Measurements from ENCODE around the gene GNA14.
A peak's percentile ranks its signal among the peaks of the same experiment; 100 is the strongest.
"Not testable (repeated sequence)": the region's sequence is repeated elsewhere in the genome, so short reads cannot be mapped to it uniquely, and the experiment has no call there.

GNA14 gene

GRCh38 chr9:77442436-77442835 is 205.7 kb downstream of the GNA14 start:
- Histone ChIP-seq H3K27me3 (ENCODE audit: control insufficient read depth in 5 of 5, insufficient read depth in 4 of 5, low read length in 5 of 5) (no peaks in the 10 kb centered on the region), H3K36me3 (ENCODE audit: control insufficient read depth in 5 of 5, insufficient read depth in 5 of 5, low read length in 5 of 5) (no peaks in the 10 kb centered on the region), H3K4me1 (ENCODE audit: control insufficient read depth in 5 of 5, insufficient read depth in 5 of 5, low read length in 5 of 5) (peaks cover 0 to 9% (median 7%) of the 10 kb centered on the region in 5 donors), H3K27ac (ENCODE audit: low read depth, low read length) (no peak overlapping the region), H3K4me3 (ENCODE audit: low read depth in 1 of 5, low read length in 5 of 5) (no peak overlapping the region), H3K9me3 (ENCODE audit: control insufficient read depth in 5 of 5, low read length in 5 of 5) (peaks cover 0 to 1% (median 0%) of the 10 kb centered on the region in 5 donors), H3K9ac (ENCODE audit: low read length in 5 of 5) (no peak overlapping the region)

DNA sequence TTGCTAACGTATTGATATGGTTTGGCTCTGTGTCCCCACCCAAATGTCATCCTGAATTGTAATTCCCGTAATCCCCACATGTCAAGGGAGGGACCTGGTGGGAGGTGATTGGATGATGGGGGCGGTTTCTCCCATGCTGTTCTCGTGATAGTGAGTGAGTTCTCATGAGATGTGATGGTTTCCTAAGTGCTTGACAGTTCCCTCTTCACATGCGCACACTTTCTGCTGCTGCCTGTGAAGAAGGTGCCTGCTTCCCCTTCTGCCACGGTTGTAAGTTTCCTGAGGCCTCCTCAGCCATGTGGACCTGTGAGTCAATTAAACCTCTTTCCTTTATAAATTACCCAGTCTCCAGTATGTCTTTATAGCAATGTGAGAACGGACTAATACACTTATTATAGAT is 207.0 kb downstream of the GNA14 start:
- not testable (repeated sequence) for H3K4me3 ChIP-seq (ENCODE audit: low read depth in 1 of 5, low read length in 5 of 5); H3K9me3 ChIP-seq (ENCODE audit: control insufficient read depth in 5 of 5, low read length in 5 of 5); H3K4me1 ChIP-seq (ENCODE audit: control insufficient read depth in 5 of 5, insufficient read depth in 5 of 5, low read length in 5 of 5); H3K27me3 ChIP-seq (ENCODE audit: control insufficient read depth in 5 of 5, insufficient read depth in 4 of 5, low read length in 5 of 5); H3K36me3 ChIP-seq (ENCODE audit: control insufficient read depth in 5 of 5, insufficient read depth in 5 of 5, low read length in 5 of 5); H3K9ac ChIP-seq (ENCODE audit: low read length in 5 of 5); H3K27ac ChIP-seq (ENCODE audit: low read depth, low read length)

GRCh38 chr9:77440057-77440456 is 208.1 kb downstream of the GNA14 start:
- H3K27me3 ChIP-seq (ENCODE audit: control insufficient read depth in 5 of 5, insufficient read depth in 4 of 5, low read length in 5 of 5) = no peaks in the 10 kb centered on the region
- peaks cover 0 to 9% (median 7%) of the 10 kb centered on the region in 5 donors for H3K4me1 ChIP-seq (ENCODE audit: control insufficient read depth in 5 of 5, insufficient read depth in 5 of 5, low read length in 5 of 5)
- H3K9me3 ChIP-seq (ENCODE audit: control insufficient read depth in 5 of 5, low read length in 5 of 5) = no peaks in the 10 kb centered on the region
- no peaks in the 10 kb centered on the region for H3K36me3 ChIP-seq (ENCODE audit: control insufficient read depth in 5 of 5, insufficient read depth in 5 of 5, low read length in 5 of 5)
- no peak overlapping the region for H3K4me3 ChIP-seq (ENCODE audit: low read depth in 1 of 5, low read length in 5 of 5)
- H3K9ac ChIP-seq (ENCODE audit: low read length in 5 of 5) = peak overlapping the region in 2 of 5 donors; percentile 20 to 45
- H3K27ac ChIP-seq (ENCODE audit: low read depth, low read length) = no peak overlapping the region

DNA sequence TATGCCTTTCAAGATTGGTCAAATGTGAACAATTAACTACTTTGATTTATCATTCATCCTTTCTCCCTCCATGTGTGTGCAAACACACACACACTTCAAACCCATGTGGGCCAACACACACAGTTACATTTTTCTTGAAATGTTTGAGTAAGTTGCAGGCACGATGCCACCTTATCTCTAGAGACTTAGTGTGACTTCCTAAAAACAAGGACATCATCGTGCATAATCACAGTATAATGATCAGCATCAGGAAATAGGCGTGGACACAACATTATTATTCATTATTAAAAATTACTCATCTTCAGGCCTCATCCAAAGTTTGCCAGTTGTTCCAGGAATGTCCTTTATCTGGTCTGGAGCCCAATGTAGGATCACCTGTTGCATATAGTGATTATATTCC is 209.5 kb downstream of the GNA14 start:
- Histone ChIP-seq H3K27ac (ENCODE audit: low read depth, low read length) (no peak overlapping the region), H3K36me3 (ENCODE audit: control insufficient read depth in 5 of 5, insufficient read depth in 5 of 5, low read length in 5 of 5) (no peaks in the 10 kb centered on the region), H3K4me1 (ENCODE audit: control insufficient read depth in 5 of 5, insufficient read depth in 5 of 5, low read length in 5 of 5) (peaks cover 0 to 9% (median 7%) of the 10 kb centered on the region in 5 donors), H3K9me3 (ENCODE audit: control insufficient read depth in 5 of 5, low read length in 5 of 5) (no peaks in the 10 kb centered on the region), H3K4me3 (ENCODE audit: low read depth in 1 of 5, low read length in 5 of 5) (no peak overlapping the region), H3K27me3 (ENCODE audit: control insufficient read depth in 5 of 5, insufficient read depth in 4 of 5, low read length in 5 of 5) (no peaks in the 10 kb centered on the region), H3K9ac (ENCODE audit: low read length in 5 of 5) (no peak overlapping the region)

DNA sequence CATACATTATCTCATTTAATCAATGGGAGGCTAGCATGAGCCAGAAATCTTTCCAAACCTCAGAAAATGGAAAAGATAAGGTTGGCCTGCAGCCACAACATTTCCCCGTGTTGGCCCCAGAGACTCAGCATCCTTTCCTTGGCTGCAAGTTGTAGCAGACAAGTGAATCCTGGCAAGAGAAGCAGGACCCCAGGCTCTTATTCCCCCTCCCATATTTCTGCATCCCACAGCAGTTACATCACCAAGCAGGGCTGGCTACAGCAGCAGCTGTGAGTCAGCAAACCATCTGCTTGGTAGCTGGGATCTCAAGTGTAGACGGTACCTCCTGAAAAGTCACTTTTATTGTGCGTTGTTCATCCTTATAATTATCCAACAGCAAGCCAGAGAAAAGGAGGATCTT is 212.4 kb downstream of the GNA14 start:
- no peaks in the 10 kb centered on the region for H3K9me3 ChIP-seq (ENCODE audit: control insufficient read depth in 5 of 5, low read length in 5 of 5)
- H3K36me3 ChIP-seq (ENCODE audit: control insufficient read depth in 5 of 5, insufficient read depth in 5 of 5, low read length in 5 of 5) = peaks cover 0 to 5% (median 0%) of the 10 kb centered on the region in 5 donors
- no peaks in the 10 kb centered on the region for H3K27me3 ChIP-seq (ENCODE audit: control insufficient read depth in 5 of 5, insufficient read depth in 4 of 5, low read length in 5 of 5)

DNA sequence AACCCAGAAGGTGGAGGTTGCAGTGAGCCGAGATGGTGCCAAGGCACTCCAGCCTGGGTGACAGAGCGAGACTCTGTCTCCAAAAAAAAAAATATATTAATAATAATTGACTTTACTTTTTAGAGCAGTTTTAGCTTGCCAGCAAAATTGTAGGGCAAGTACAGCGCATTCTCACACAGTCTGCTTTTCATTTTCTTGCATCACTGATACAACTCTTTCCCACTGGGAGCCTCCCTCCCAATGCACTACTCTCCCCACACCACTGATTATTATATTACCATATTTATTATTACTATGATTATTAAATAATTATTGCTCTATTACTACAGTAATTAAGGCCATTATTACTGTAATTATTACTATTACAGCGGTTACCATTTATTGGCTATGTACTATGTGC is 212.8 kb downstream of the GNA14 start:
- no peak overlapping the region for H3K9ac ChIP-seq (ENCODE audit: low read length in 5 of 5)
- no peaks in the 10 kb centered on the region for H3K9me3 ChIP-seq (ENCODE audit: control insufficient read depth in 5 of 5, low read length in 5 of 5)
- H3K27me3 ChIP-seq (ENCODE audit: control insufficient read depth in 5 of 5, insufficient read depth in 4 of 5, low read length in 5 of 5) = no peaks in the 10 kb centered on the region
- H3K4me3 ChIP-seq (ENCODE audit: low read depth in 1 of 5, low read length in 5 of 5) = no peak overlapping the region
- H3K4me1 ChIP-seq (ENCODE audit: control insufficient read depth in 5 of 5, insufficient read depth in 5 of 5, low read length in 5 of 5) = peaks cover 0 to 9% (median 7%) of the 10 kb centered on the region in 5 donors
- H3K36me3 ChIP-seq (ENCODE audit: control insufficient read depth in 5 of 5, insufficient read depth in 5 of 5, low read length in 5 of 5) = peaks cover 0 to 5% (median 0%) of the 10 kb centered on the region in 5 donors
- no peak overlapping the region for H3K27ac ChIP-seq (ENCODE audit: low read depth, low read length)

More for the DNA sequence above, 212.4 kb downstream of the GNA14 start:
- no peak overlapping the region for H3K4me3 ChIP-seq (ENCODE audit: low read depth in 1 of 5, low read length in 5 of 5)
- no peak overlapping the region for H3K27ac ChIP-seq (ENCODE audit: low read depth, low read length)
- H3K4me1 ChIP-seq (ENCODE audit: control insufficient read depth in 5 of 5, insufficient read depth in 5 of 5, low read length in 5 of 5) = peaks cover 0 to 9% (median 7%) of the 10 kb centered on the region in 5 donors
- H3K9ac ChIP-seq (ENCODE audit: low read length in 5 of 5) = no peak overlapping the region

GRCh38 chr9:77433675-77434445 is 214.3 kb downstream of the GNA14 start:
- Histone ChIP-seq H3K36me3 (ENCODE audit: control insufficient read depth in 5 of 5, insufficient read depth in 5 of 5, low read length in 5 of 5) (peaks cover 0 to 5% (median 0%) of the 10 kb centered on the region in 5 donors), H3K4me3 (ENCODE audit: low read depth in 1 of 5, low read length in 5 of 5) (no peak overlapping the region), H3K9ac (ENCODE audit: low read length in 5 of 5) (no peak overlapping the region), H3K27me3 (ENCODE audit: control insufficient read depth in 5 of 5, insufficient read depth in 4 of 5, low read length in 5 of 5) (no peaks in the 10 kb centered on the region), H3K27ac (ENCODE audit: low read depth, low read length) (no peak overlapping the region), H3K4me1 (ENCODE audit: control insufficient read depth in 5 of 5, insufficient read depth in 5 of 5, low read length in 5 of 5) (peaks cover 0 to 4% (median 0%) of the 10 kb centered on the region in 5 donors), H3K9me3 (ENCODE audit: control insufficient read depth in 5 of 5, low read length in 5 of 5) (no peaks in the 10 kb centered on the region)

- no peaks in the 10 kb centered on the region for H3K9me3 ChIP-seq (ENCODE audit: control insufficient read depth in 5 of 5, low read length in 5 of 5)
- H3K4me3 ChIP-seq (ENCODE audit: low read depth in 1 of 5, low read length in 5 of 5) = no peak overlapping the region
- no peaks in the 10 kb centered on the region for H3K27me3 ChIP-seq (ENCODE audit: control insufficient read depth in 5 of 5, insufficient read depth in 4 of 5, low read length in 5 of 5)
- no peak overlapping the region for H3K9ac ChIP-seq (ENCODE audit: low read length in 5 of 5)
- peaks cover 0 to 5% (median 0%) of the 10 kb centered on the region in 5 donors for H3K36me3 ChIP-seq (ENCODE audit: control insufficient read depth in 5 of 5, insufficient read depth in 5 of 5, low read length in 5 of 5)
- peaks cover 3 to 8% (median 7%) of the 10 kb centered on the region in 5 donors for H3K4me1 ChIP-seq (ENCODE audit: control insufficient read depth in 5 of 5, insufficient read depth in 5 of 5, low read length in 5 of 5)
- no peak overlapping the region for H3K27ac ChIP-seq (ENCODE audit: low read depth, low read length)
Observed at GRCh38 chr9:77432053-77432452, 216.1 kb downstream of the GNA14 start.

DNA sequence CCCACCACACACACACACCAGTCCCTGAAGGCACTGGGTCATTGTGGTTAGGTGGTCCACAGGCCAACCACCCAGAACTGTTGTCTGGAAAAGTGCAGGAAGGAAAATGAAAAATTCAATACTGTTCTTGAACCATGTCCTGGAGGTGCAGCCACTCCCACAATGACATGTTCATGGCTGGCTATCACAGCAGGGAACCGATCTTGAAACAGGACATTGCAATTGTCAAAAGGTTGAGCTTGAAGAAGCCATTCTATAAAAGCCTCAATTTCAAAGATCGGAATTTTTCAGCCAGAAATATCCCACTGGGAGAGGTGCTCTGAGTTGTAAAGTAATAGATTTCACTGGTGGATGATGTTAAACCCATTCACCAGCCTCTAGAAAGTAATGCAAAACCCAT is 218.2 kb downstream of the GNA14 start:
- no peak overlapping the region for H3K27ac ChIP-seq (ENCODE audit: low read depth, low read length)
- no peaks in the 10 kb centered on the region for H3K9me3 ChIP-seq (ENCODE audit: control insufficient read depth in 5 of 5, low read length in 5 of 5)
- peaks cover 0 to 5% (median 0%) of the 10 kb centered on the region in 5 donors for H3K36me3 ChIP-seq (ENCODE audit: control insufficient read depth in 5 of 5, insufficient read depth in 5 of 5, low read length in 5 of 5)
- H3K4me1 ChIP-seq (ENCODE audit: control insufficient read depth in 5 of 5, insufficient read depth in 5 of 5, low read length in 5 of 5) = peaks cover 3 to 13% (median 11%) of the 10 kb centered on the region in 5 donors
- H3K4me3 ChIP-seq (ENCODE audit: low read depth in 1 of 5, low read length in 5 of 5) = no peak overlapping the region
- H3K27me3 ChIP-seq (ENCODE audit: control insufficient read depth in 5 of 5, insufficient read depth in 4 of 5, low read length in 5 of 5) = no peaks in the 10 kb centered on the region
- H3K9ac ChIP-seq (ENCODE audit: low read length in 5 of 5) = no peak overlapping the region

DNA sequence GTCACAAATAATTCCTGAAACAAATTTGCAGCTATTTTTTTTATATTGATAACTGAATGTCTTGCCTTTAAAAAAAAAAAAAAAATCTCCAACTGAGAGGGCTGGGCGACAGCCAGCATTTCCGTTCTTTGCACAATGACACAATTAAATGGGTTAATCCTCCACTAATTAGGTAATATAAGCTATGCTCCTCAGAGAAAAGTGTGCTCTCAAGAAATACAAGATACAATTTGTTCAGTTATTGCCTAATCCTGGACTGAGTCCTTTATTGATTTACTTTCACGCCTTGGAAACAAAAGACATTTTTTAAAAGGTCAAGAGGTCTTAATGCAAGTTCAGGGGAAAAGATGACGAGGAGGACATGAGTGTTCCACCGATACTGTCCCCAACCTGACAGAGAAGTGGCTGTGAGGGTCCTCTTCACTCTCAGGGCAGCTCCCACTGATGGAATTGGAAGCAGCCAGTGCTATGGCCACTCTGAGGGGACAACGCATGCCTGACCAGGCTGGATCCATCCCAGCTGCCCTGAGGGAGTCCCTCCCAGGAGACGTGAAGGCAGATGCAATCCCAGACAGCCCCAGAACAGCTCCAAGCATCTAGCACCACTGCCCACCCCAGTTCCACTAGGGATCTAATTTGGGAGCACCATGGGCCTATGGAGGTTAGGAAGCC is 220.7 kb downstream of the GNA14 start:
- Histone ChIP-seq H3K27ac (ENCODE audit: low read depth, low read length) (no peak overlapping the region), H3K4me3 (ENCODE audit: low read depth in 1 of 5, low read length in 5 of 5) (no peak overlapping the region), H3K27me3 (ENCODE audit: control insufficient read depth in 5 of 5, insufficient read depth in 4 of 5, low read length in 5 of 5) (no peaks in the 10 kb centered on the region), H3K9me3 (ENCODE audit: control insufficient read depth in 5 of 5, low read length in 5 of 5) (no peaks in the 10 kb centered on the region), H3K4me1 (ENCODE audit: control insufficient read depth in 5 of 5, insufficient read depth in 5 of 5, low read length in 5 of 5) (peaks cover 3 to 13% (median 11%) of the 10 kb centered on the region in 5 donors), H3K9ac (ENCODE audit: low read length in 5 of 5) (peak overlapping the region in 1 of 5 donors; percentile 10), H3K36me3 (ENCODE audit: control insufficient read depth in 5 of 5, insufficient read depth in 5 of 5, low read length in 5 of 5) (peaks cover 0 to 9% (median 0%) of the 10 kb centered on the region in 5 donors)

All from subcutaneous abdominal adipose tissue (tissue), 5 donors.